ENCODE results near the gene MSL3B.

The MSL3B gene

DNA sequence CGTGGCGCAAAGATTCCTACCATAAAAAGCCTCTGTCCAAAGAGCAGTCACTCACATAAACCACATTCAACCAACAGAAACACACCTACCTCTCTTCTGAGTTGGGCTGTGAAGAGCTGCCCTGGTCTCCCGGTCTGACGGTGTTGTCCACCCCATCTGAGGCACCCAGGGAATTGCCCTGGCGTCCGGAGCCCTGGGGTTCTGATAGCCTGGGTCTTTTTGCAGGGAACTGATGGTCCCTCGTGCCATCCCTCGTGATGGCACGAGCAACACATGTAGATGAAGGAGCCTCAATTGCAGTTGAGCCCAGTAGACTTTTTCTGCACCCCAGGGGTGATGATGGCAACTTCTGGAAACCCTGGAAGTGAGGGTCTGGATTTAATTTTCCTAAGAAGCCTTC, 27.7 kb downstream of the MSL3B start:
- H3K27ac ChIP-seq: no peak overlapping the region
- peaks cover 96% of the 10 kb centered on the region for H3K36me3 ChIP-seq
- H3K4me3 ChIP-seq (ENCODE audit: low read depth, low read length): no peak overlapping the region
- TF ChIP-seq, protein P1, sequence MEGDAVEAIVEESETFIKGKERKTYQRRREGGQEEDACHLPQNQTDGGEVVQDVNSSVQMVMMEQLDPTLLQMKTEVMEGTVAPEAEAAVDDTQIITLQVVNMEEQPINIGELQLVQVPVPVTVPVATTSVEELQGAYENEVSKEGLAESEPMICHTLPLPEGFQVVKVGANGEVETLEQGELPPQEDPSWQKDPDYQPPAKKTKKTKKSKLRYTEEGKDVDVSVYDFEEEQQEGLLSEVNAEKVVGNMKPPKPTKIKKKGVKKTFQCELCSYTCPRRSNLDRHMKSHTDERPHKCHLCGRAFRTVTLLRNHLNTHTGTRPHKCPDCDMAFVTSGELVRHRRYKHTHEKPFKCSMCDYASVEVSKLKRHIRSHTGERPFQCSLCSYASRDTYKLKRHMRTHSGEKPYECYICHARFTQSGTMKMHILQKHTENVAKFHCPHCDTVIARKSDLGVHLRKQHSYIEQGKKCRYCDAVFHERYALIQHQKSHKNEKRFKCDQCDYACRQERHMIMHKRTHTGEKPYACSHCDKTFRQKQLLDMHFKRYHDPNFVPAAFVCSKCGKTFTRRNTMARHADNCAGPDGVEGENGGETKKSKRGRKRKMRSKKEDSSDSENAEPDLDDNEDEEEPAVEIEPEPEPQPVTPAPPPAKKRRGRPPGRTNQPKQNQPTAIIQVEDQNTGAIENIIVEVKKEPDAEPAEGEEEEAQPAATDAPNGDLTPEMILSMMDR (IDR thresholded peaks at IDR 0.05; ENCODE audit: low read depth, low read length): no peak
- no peaks in the 10 kb centered on the region for H3K9me3 ChIP-seq (ENCODE audit: severe bottlenecking)
- no peak for DNase-seq
- H3K27me3 ChIP-seq (ENCODE audit: insufficient read depth, low read depth, severe bottlenecking): no peaks in the 10 kb centered on the region

DNA sequence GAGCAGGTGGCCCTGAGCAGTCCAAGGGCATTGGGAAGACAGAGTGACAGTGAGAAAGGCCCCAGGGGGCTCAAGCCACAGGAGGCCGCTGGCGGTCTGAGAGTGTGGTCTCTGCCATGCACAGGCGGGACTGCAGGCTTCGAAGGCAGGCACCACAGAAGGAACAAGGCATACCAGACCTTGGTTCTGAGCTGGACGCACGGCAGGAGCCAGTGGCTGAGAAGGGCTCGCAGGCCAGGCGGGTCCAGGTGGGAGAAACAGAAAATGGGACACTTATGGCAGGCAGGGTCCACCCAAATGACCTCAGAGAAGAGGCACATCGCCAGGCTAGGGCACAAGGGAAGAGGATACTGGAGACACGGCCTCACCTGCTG, 28.8 kb downstream of the MSL3B start:
- Histone ChIP-seq H3K27me3 (ENCODE audit: insufficient read depth, low read depth, severe bottlenecking) (no peaks in the 10 kb centered on the region), H3K27ac (no peak overlapping the region), H3K9me3 (ENCODE audit: severe bottlenecking) (no peaks in the 10 kb centered on the region), H3K36me3 (peaks cover 96% of the 10 kb centered on the region), H3K4me3 (ENCODE audit: low read depth, low read length) (no peak overlapping the region)
- no peak for DNase-seq
- TF ChIP-seq, protein P1 (IDR thresholded peaks at IDR 0.05; ENCODE audit: low read depth, low read length): no peak

DNA sequence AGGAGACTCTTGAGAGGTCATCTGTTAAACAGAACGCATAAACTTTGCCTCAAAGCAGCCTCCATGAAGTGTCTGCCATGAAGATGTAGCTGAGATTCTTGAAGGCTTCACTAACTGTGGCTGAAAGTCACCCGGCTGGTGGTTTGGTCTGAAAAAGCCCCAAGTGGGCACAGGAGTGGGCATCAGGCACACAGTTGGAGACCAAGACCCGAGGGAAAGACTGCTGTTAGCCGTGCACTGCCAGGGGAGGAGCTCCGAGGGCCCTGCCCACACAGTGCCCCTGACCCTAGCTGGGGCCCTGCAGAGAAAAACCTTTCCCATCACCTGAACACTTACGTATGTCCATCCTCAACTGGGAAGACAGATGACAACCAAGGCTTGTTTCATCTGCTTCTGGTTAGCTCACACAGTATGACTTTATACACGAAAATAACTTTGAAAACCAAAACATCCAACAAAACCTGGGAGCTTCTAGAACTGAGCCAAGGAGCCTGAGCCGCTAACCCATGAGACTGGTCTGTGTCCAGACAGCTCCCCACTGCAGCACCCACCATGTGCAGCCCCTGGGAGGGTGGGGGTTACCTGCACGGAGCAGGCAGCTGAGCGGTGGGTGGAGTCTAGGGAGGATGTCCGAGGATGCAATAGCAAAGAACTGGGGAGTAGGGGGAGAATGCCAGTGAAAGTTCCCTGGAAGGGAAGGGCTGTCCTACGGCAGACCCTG, 29.3 kb downstream of the MSL3B start:
- no peak overlapping the region for H3K27ac ChIP-seq
- no peak for DNase-seq
- H3K27me3 ChIP-seq (ENCODE audit: insufficient read depth, low read depth, severe bottlenecking): no peaks in the 10 kb centered on the region
- no peak overlapping the region for H3K4me3 ChIP-seq (ENCODE audit: low read depth, low read length)
- TF ChIP-seq, protein P1 (IDR thresholded peaks at IDR 0.05; ENCODE audit: low read depth, low read length): no peak
- H3K36me3 ChIP-seq: peaks cover 96% of the 10 kb centered on the region
- H3K9me3 ChIP-seq (ENCODE audit: severe bottlenecking): no peaks in the 10 kb centered on the region

DNA sequence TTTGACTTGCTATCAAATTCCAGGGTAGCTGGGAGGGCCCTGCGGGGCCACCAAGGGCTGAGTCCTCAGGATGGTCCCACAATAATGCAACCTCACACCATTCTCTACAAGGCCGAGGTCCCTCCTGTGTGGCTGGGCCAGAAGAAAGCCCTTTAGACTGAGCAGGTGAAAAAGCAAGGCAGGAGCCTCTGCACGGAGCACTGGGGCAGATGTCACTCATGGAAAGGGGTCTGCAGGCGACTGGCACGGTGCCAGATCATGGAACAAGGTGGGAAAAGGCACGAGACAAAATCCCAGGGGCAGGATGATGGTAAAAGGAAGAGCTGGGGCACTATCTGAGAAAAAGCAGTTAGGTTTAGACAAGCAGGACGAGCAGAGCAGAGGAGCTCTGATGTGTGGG, 29.9 kb downstream of the MSL3B start:
- Histone ChIP-seq H3K27ac (no peak overlapping the region), H3K36me3 (peaks cover 89% of the 10 kb centered on the region)

DNA sequence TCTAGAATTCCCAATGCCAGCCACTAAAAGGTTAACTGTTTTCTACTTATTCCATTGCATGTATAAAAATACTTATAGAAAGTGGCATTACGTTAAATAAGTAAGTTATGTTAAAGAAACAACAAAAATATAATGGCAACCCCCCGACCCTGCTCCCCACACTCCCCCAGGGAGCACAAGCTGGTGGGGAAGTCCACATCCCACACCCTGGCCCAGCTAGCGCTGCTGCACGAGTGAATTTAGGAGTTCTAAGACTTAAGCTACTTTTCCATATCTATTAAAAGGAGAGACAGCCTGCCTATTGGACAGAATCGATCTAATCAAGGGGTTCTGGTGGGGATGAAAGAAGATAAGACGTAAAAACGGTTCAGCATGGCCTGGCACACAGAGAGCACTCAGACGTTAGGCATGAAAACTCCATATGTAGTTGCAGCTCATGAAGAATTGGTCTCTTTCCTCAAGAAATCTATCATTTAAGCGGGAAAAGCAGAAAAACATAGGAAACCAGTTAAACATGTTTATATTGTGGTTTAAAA, 30.4 kb downstream of the MSL3B start:
- TF ChIP-seq, protein P1 (IDR thresholded peaks at IDR 0.05; ENCODE audit: low read depth, low read length): no peak
- Histone ChIP-seq H3K4me3 (ENCODE audit: low read depth, low read length) (no peak overlapping the region), H3K27ac (no peak overlapping the region), H3K36me3 (peaks cover 86% of the 10 kb centered on the region), H3K9me3 (ENCODE audit: severe bottlenecking) (no peaks in the 10 kb centered on the region), H3K27me3 (ENCODE audit: insufficient read depth, low read depth, severe bottlenecking) (no peaks in the 10 kb centered on the region)
- DNase-seq: no peak

More for the DNA sequence above, 29.9 kb downstream of the MSL3B start:
- TF ChIP-seq, protein P1 (IDR thresholded peaks at IDR 0.05; ENCODE audit: low read depth, low read length): no peak
- no peaks in the 10 kb centered on the region for H3K9me3 ChIP-seq (ENCODE audit: severe bottlenecking)
- no peaks in the 10 kb centered on the region for H3K27me3 ChIP-seq (ENCODE audit: insufficient read depth, low read depth, severe bottlenecking)
- DNase-seq: no peak
- no peak overlapping the region for H3K4me3 ChIP-seq (ENCODE audit: low read depth, low read length)

DNA sequence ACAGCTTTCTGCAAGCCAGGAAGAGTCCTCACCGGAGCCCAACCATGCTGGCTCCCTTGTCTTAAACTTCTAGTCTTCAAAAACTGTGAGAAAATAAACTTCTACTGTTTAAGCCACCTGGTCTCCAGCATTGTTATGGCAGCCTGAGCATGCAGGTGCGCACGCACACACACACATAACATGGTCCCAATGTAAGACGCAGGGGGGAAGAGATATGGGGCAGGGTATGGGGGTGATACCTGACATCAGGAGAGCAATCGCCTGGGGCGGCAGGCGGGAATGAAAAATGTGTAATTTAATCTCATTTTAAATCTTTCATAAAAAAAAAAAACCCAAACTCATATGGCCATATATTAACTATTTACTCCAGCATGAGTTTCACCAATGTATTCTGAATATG, 31.8 kb downstream of the MSL3B start:
- Histone ChIP-seq H3K4me3 (ENCODE audit: low read depth, low read length) (no peak overlapping the region), H3K27me3 (ENCODE audit: insufficient read depth, low read depth, severe bottlenecking) (no peaks in the 10 kb centered on the region), H3K9me3 (ENCODE audit: severe bottlenecking) (no peaks in the 10 kb centered on the region), H3K27ac (no peak overlapping the region), H3K36me3 (peaks cover 71% of the 10 kb centered on the region)
- DNase-seq: no peak
- TF ChIP-seq, protein P1 (IDR thresholded peaks at IDR 0.05; ENCODE audit: low read depth, low read length): no peak
